GM18951 (cell line): Measurements from ENCODE around the gene WDR18.
A peak's percentile ranks its signal among the peaks of the same experiment; 100 is the strongest.

Experiments
- POLR2A ChIP-seq: IDR thresholded peaks from 4 replicates; pipeline ENCODE4 v1.6.1; 2011; ENCODE audit warnings: mild to moderate bottlenecking; ENCODE audit not compliant: insufficient read length, insufficient read depth; ENCODE audit errors: extremely low read depth
- in situ Hi-C: fragments of 300-500 bp; cut with MboI; formaldehyde crosslinking; loops from one replicate; pipeline ENCODE4 v1.12.0; 2022; ENCODE audit warnings: low sequenced_read_pairs, mixed read lengths, inconsistent platforms; ENCODE audit not compliant: unreplicated experiment

Gene WDR18

DNA sequence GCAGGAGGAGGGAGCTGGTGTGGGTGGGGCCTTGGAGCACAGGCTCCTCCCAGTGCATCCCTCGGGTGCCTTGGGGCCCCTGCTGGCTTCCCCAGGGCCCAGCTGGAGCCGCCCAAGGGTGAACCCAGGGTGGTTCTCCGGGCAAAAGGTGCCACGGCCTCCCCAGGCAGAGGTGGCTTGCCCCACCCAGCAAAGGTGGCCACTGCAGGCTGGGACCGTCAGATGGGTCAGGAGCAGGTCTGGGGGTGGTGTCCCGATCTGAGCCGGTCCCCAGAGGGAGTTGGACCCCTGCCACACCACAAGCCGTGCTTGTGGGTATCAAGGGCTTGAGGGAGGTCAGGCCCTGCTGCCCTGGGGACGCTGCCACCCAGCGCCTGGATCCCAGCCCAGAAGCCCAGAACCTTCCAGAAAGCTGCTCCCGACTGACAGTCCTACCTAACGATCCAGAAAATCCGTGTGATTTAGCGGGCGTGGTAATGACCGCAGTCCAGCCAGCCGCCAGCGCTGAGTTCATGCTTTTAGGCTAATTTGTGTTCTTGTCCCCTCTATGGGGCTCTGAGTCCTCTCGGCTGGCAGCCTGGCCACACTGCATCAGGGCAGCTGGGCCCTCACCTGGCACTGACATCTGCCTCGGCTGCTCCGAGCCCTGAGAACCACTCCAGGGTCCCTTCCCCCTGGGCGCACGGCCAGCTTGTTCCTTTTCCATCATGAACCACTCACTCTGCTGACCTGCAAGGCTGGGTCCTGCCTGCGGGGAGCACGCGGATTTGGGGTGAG is 11.1 kb downstream of the WDR18 start:
- peak; percentile 17 for TF ChIP-seq POLR2A
- in situ Hi-C loops: loop anchor here (25.0 kb wide), 1 partner anchor 233 kb away; the partner anchor contains the start of gene MISP

DNA sequence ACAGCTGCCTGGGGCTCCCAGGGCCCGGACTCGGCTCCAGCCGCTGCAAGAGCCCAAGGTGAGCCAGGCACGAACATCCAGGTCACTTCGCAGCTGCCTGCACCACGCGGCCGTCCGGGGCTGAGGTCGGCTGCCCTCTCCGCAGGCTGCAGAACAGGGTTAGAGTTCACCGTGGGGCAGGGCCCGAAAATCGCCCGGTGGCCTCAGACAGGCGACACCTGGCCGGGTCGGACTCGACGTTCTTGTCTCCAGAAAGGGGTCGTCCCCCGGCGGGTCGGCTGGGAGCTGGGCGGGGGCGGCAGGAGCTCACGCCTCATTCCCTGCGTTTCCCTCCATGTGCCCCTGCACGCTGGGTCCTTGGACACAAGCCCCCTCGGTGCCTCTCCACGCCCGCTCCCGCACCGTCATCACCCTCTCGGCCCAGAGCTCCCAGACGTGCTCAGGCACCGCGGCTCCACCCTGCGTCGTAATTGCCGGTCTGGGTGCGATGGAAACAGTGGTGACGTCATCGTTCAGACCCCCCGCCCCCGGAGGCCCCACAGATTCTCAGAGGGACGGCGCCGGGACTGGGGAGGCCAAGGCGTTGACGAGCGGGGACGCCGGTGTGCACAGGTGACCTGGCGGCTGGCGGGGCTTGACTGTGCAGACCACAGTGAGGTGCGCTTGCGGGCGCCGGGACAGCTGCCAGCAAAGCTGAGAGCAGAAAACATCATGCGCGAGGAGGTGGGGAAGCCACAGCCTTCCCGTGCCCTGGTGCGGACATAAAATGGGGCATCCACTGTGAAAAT is 12.1 kb downstream of the WDR18 start:
- in situ Hi-C loops: loop anchor here (25.0 kb wide), 1 partner anchor 234 kb away; the partner anchor contains the start of gene MISP
- no peak for TF ChIP-seq POLR2A

DNA sequence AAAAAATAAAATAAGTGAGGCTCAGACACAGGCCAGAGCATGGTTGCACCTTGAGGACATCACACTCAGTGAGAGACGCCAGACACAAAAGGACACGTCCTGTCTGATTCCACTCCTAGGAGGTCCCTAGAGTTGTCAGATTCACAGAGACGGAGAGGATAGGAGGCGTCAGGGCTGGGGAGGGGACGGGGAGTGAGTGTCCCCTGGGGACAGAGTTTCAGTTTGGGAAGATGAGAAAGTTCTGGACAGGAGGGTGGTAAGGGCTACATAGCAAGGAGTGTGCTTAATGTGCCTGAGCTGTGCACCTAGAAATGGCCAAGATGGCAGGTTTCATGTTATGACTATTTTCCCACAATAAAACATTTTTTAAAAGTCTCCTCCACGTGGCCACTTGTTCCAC is 13.9 kb downstream of the WDR18 start:
- in situ Hi-C loops: loop anchor here (25.0 kb wide), 1 partner anchor 236 kb away; the partner anchor contains the start of gene MISP
- no peak for TF ChIP-seq POLR2A

DNA sequence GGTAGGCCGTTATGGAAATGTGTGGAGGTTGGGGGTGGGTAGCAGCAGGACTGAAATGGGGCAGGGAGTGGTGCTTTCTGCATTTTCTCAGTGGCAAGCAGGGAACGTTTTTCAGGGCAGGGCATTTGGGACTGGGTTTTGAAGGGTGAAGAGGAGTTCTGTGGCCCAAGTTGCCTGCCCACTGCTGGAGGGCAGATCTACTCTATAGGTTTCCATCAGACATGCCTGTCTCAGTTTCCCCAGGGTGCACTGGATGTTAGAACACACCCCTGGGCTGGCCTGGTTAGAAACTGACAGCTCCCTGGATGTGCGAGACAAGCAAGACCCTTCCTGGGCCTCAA is 15.2 kb downstream of the WDR18 start:
- in situ Hi-C loops: loop anchor here (25.0 kb wide), 1 partner anchor 237 kb away; the partner anchor contains the start of gene MISP
- no peak for TF ChIP-seq POLR2A

DNA sequence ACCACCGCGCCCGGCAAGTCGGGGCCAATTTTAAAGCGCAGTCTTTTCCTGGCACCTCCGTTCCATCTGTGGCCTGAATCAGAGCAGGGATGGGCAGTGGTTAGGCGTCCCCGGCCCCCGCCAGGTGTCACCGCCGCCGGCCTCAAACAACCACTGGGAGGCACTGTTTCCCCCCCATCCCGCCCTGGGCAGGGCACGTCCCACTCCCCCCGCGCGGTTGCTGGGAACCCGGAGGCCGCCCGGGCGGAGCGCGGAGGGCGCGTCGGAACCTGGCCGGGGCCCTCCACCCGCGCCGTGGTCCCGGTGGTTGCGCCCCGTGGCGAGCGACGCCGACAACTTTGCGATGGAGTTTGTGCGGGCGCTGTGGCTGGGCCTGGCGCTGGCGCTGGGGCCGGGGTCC is 15.9 kb downstream of the WDR18 start, which contains the start of gene GRIN3B:
TSS of gene GRIN3B (plus strand) at position 325 of the 400 bp plus-strand sequence. CDS start at position 344, 19 bp downstream.
- no peak for TF ChIP-seq POLR2A
- in situ Hi-C loops: no loop called here

DNA sequence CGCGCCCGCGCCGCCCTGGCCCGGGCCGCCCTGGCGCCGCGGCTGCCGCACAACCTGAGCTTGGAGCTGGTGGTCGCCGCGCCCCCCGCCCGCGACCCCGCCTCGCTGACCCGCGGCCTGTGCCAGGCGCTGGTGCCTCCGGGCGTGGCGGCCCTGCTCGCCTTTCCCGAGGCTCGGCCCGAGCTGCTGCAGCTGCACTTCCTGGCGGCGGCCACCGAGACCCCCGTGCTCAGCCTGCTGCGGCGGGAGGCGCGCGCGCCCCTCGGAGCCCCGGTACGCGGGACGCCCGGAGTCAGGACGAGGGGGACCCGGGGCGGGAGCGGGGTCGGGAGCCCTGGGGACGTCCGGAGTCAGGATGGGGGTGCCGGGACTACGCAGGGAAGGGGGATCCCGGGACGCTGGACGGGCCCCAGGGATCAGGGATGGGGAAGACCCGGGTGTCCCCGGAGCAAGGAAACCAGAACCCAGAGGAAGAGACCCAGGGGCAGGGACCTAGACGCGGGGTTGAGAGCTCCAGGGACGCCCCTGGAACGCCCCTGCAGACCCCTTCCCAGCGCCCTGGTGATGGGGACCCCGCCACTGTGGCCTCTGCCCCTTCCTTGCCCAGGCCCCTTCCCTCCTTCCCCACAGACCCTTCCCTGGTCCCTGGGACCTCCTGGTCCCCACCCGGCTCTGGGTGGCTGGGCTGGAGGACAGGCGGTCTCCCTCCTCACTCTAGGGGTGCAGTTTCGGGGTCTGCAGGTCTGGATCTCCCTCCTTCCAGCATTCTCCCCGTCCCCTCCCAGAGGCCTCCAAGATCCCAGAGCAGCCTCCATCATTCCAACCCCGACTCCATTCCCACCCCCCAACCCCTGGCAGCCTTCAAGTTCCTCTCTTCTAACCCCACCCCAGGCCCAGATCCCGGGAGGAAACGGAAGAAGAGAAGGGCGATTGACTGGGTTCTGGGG is 16.7 kb downstream of the WDR18 start:
- no peak for TF ChIP-seq POLR2A
- in situ Hi-C loops: no loop called here

DNA sequence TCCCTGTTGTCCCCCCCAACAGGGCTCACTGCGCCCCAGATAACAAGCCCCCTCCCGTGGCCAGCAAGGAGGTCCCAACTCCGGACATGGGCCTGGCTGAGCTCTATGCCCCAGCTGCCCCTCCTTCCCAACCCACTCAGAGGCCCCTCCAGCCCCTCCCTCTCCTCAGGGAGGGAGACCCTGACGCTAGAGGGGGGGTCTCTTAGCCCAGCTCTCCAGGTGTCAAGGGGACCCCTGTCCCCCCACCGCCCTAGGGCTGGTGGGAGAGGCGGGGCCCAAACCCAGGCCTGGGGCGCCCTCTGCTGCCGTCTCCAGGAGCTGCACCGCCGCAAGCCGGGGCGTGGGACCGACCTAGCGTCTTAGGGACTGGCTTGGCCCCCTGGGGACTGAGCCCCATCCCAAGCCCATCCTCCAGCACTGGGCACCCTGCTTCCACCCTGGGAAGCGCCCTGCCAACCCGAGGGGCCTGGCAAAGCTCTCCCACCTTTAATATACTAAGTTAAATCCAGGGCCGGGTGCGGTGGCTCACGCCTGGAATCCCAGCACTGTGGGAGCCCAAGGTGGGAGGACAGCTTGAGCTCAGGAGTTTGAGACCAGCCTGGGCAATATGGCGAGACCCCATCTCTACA is 17.5 kb downstream of the WDR18 start:
- in situ Hi-C loops: no loop called here
- no peak for TF ChIP-seq POLR2A

DNA sequence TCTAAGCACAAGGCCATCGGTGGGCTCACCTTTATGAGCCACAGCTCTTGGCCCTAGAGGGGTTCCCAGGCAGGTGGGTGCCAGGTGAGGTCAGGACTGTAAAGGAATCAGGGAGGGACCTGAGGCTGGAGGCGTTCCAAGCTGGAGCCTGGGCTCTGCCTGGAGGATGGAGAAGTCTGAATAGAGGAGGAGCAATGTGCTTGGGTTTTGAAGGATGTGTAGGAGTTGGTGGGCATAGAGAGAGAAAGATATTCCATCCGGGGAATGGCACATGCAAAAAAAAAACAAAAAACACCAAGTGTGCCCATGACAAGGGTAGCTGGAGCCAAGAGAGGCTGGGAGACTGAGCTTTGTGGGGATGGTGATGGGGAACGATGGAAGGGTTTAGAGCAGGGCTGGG is 18.5 kb downstream of the WDR18 start:
- TF ChIP-seq POLR2A: no peak
- in situ Hi-C loops: no loop called here

DNA sequence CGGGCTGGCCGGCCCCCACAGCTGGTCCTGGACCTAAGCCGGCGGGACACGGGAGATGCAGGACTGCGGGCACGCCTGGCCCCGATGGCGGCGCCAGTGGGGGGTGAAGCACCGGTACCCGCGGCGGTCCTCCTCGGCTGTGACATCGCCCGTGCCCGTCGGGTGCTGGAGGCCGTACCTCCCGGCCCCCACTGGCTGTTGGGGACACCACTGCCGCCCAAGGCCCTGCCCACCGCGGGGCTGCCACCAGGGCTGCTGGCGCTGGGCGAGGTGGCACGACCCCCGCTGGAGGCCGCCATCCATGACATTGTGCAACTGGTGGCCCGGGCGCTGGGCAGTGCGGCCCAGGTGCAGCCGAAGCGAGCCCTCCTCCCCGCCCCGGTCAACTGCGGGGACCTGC is 19.1 kb downstream of the WDR18 start:
- in situ Hi-C loops: no loop called here
- no peak for TF ChIP-seq POLR2A

DNA sequence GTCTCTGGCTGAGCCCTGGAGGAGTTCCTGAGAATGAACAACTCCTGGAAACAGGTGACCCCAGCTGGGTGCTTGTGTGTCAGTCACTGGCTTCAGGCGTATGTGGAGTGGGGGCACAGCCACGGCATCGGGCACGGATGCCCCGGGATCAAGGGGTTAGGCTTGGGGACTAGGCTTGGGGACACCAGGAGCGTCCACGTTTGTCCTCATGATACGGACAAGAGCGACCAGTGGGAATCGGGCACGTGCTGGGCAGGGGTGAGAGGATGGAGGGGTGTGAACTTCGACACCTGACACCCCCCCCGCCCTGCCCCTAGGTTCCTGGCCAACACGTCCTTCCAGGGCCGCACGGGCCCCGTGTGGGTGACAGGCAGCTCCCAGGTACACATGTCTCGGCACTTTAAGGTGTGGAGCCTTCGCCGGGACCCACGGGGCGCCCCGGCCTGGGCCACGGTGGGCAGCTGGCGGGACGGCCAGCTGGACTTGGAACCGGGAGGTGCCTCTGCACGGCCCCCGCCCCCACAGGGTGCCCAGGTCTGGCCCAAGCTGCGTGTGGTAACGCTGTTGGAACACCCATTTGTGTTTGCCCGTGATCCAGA is 20.2 kb downstream of the WDR18 start:
- in situ Hi-C loops: no loop called here

DNA sequence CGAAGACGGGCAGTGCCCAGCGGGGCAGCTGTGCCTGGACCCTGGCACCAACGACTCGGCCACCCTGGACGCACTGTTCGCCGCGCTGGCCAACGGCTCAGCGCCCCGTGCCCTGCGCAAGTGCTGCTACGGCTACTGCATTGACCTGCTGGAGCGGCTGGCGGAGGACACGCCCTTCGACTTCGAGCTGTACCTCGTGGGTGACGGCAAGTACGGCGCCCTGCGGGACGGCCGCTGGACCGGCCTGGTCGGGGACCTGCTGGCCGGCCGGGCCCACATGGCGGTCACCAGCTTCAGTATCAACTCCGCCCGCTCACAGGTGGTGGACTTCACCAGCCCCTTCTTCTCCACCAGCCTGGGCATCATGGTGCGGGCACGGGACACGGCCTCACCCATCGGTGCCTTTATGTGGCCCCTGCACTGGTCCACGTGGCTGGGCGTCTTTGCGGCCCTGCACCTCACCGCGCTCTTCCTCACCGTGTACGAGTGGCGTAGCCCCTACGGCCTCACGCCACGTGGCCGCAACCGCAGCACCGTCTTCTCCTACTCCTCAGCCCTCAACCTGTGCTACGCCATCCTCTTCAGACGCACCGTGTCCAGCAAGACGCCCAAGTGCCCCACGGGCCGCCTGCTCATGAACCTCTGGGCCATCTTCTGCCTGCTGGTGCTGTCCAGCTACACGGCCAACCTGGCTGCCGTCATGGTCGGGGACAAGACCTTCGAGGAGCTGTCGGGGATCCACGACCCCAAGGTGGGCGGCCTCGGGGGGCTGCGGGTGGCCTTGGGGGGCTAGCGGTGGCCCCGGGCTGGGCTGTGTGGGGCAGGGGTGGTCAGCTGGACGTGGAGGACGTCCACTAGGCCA is 20.9 kb downstream of the WDR18 start:
- in situ Hi-C loops: no loop called here
- TF ChIP-seq POLR2A: no peak

More for the DNA sequence above, 20.2 kb downstream of the WDR18 start:
- no peak for TF ChIP-seq POLR2A
